Neutrophil (primary cell): ENCODE measurements around the gene MATK.

Experiments
- H3K27ac ChIP-seq: fragments of 200-600 bp; sonication (generic); 2 replicates; pipeline ENCODE4 v1.5.1; 2016; ENCODE audit warnings: mild to moderate bottlenecking, moderate library complexity
- H3K27me3 ChIP-seq: fragments of 200-600 bp; sonication (generic); 2 replicates; pipeline ENCODE4 v1.6.0; 2016; ENCODE audit warnings: mild to moderate bottlenecking
- H3K36me3 ChIP-seq: fragments of 200-600 bp; sonication (generic); 2 replicates; pipeline ENCODE4 v1.5.1; 2017
- H3K4me1 ChIP-seq, 2 experiments: fragments of 200-600 bp in 1 of 2; sonication (generic) in 1 of 2; 1 replicate in 1 of 2; 2 replicates in 1 of 2; pipeline versions ENCODE4 v1.5.1 to v1.6.1; 2013 to 2016; ENCODE audit warnings: low read depth in 1 of 2, low read length in 1 of 2, mild to moderate bottlenecking in 1 of 2, moderate library complexity in 1 of 2; ENCODE audit not compliant: control insufficient read depth in 1 of 2, insufficient read depth in 1 of 2
- H3K4me3 ChIP-seq, 2 experiments: fragments of 200-600 bp in 1 of 2; sonication (generic) in 1 of 2; 1 replicate in 1 of 2; 2 replicates in 1 of 2; pipeline ENCODE4 v1.5.1; 2013 to 2016; ENCODE audit warnings: low read depth in 1 of 2, low read length in 1 of 2, mild to moderate bottlenecking in 1 of 2, moderate library complexity in 1 of 2
- H3K9me3 ChIP-seq: fragments of 200-600 bp; sonication (generic); 2 replicates; pipeline ENCODE4 v1.5.1; 2016
- CTCF ChIP-seq: fragments of 200-600 bp; sonication (generic); IDR thresholded peaks from 2 replicates; pipeline ENCODE4 v1.5.1; 2016; ENCODE audit warnings: antibody characterized with exemption

The MATK gene

GRCh38 chr19:3771000-3771905 lies 14.9 kb downstream of the MATK start:
- Histone ChIP-seq H3K4me1 (peaks cover 5 to 6% of the 10 kb centered on the region in 2 experiments), H3K4me3 (no peak overlapping the region), H3K27ac (no peak overlapping the region), H3K27me3 (no peaks in the 10 kb centered on the region), H3K9me3 (no peaks in the 10 kb centered on the region), H3K36me3 (peaks cover 25% of the 10 kb centered on the region)
- TF ChIP-seq CTCF, result no peak

DNA sequence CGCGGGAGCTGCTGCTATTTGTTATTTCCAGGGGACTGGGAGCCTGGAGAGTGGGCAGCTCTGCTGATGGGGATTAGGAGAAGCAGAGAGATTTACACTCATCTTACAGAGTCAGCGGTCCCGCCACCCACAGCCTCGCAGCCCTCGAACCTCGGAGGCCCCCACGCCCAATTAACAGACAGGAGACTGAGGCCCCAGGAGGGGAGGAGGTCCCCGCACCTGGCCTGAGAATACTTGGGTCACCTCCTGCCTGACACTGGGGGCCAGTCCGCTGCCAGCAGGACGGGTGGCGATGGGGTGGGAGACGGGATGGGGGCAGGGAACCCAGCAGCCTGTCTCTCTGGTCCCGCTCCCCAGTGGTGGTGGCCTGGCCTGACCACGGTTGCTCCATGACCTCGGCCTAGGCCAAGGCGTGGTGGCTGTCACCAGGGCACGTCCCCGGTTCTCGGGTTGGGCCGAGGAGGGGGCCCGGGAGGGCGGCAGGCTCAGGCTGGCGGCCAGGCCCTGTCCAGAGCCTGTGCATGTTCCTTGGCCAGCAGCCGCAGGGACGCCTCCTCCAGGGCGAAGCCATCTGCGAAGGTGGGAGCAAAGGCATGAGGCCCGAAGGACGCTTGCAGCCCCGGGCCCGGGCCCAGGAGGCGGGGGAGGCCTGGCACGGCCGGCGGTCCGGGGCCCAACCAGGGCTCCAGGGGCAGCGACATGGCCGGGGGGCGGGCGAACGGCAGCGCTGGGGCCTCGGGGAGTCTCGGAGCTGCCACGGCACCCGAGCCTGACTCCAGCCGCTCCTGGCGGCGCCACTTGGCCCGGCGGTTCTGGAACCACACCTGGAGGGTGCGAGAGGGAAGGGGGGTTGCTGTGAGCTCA lies 15.8 kb downstream of the MATK start:
- H3K9me3 ChIP-seq, result no peaks in the 10 kb centered on the region
- TF ChIP-seq CTCF, result no peak

GRCh38 chr19:3769494-3769893 lies 16.7 kb downstream of the MATK start:
- TF ChIP-seq CTCF, result no peak
- Histone ChIP-seq H3K9me3 (no peaks in the 10 kb centered on the region), H3K27ac (no peak overlapping the region), H3K4me3 (no peak overlapping the region), H3K27me3 (no peaks in the 10 kb centered on the region), H3K36me3 (peaks cover 25% of the 10 kb centered on the region), H3K4me1 (peaks cover 6 to 8% of the 10 kb centered on the region in 2 experiments)

More for the DNA sequence above, 15.8 kb downstream of the MATK start:
- Histone ChIP-seq H3K27me3 (no peaks in the 10 kb centered on the region), H3K36me3 (peaks cover 25% of the 10 kb centered on the region), H3K27ac (no peak overlapping the region), H3K4me1 (peaks cover 6 to 8% of the 10 kb centered on the region in 2 experiments), H3K4me3 (no peak overlapping the region)

DNA sequence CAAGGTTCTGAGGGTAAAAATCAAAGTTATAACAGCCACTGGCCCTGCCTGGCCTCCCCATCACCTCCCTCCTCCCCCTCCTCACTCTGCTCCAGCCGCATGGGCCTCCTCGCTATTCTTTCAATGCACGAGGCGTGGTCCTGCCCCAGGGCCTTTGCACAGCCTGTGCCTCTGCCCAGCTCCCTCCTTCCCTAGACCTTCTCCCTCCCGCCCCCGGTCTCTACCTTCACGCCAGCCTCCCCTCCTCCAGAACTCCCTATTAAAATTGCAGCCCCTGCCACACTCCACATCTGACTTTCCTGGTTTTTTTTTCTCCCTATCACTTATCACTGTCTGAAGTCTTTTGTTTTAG lies 17.5 kb downstream of the MATK start:
- Histone ChIP-seq H3K27me3 (no peaks in the 10 kb centered on the region), H3K9me3 (no peaks in the 10 kb centered on the region), H3K36me3 (peaks cover 25% of the 10 kb centered on the region), H3K4me1 (peaks cover 6 to 9% of the 10 kb centered on the region in 2 experiments), H3K4me3 (no peak overlapping the region), H3K27ac (no peak overlapping the region)
- no peak for TF ChIP-seq CTCF

DNA sequence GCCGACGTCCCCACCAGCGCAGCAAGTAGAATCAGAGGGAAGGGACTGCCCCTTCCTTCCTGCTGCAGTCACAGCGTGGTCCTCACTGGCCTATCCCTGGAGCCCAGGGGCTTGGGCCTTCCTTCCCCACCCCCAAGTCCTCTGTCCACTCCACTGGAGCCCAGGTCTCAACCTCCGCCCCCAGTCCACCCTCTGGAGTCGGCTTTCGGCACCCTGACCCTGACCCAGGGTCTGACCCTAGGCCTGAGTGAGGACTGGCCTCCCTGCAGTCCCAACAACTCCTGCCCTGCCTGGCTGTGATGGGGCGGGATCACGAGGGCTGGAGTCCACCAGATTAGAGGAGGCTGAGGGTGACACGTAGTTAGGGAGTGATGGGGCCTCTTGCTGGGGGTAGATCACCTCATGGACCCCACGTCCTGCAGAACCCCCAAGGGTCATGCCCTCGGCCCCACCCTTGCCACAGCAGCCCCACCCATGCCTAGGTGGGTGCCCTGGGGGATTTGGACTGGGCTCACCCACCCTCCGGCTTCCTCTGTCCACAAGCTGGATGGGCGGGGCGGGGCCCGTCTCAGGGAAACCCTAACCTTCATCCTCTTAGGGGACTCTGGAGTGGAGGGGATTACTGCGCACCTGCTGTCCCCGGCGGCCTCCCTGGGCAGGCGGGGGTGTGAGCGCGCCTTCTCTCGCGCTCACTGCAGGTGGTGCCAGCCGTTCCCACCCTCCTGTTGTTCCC lies 18.0 kb downstream of the MATK start:
- Histone ChIP-seq H3K27me3 (no peaks in the 10 kb centered on the region), H3K4me1 (peaks cover 10 to 14% of the 10 kb centered on the region in 2 experiments), H3K9me3 (no peaks in the 10 kb centered on the region), H3K4me3 (no peak overlapping the region), H3K27ac (no peak overlapping the region), H3K36me3 (peaks cover 25% of the 10 kb centered on the region)
- TF ChIP-seq CTCF, result no peak
